Osteoblast (primary cell): Measurements from ENCODE around the gene APOL5. TPM values are rescaled to one million over a fixed set of nuclear protein-coding genes. Genes with fewer than 3 reads are reported as not detected.

Source experiments
- DNase-seq: peaks from one replicate; pipeline ENCODE4 v3.0.0; 2011; ENCODE audit warnings: low spot score, mixed read lengths; ENCODE audit not compliant: insufficient read length; ENCODE audit errors: missing footprints
- H2AFZ ChIP-seq: 2 replicates; pipeline ENCODE4 v1.6.0; 2011; ENCODE audit warnings: mild to moderate bottlenecking, low read length
- H3K27ac ChIP-seq: 2 replicates; pipeline ENCODE4 v1.5.1; 2011; ENCODE audit warnings: mild to moderate bottlenecking, low read depth, low read length, moderate library complexity
- H3K27me3 ChIP-seq: 2 replicates; pipeline ENCODE4 v1.6.0; 2012; ENCODE audit warnings: mild to moderate bottlenecking, control low read depth, inconsistent platforms, low read length, moderate library complexity; ENCODE audit not compliant: insufficient read depth
- H3K36me3 ChIP-seq: 2 replicates; pipeline ENCODE4 v1.5.1; 2011; ENCODE audit warnings: mild to moderate bottlenecking, low read length, control low read depth, moderate library complexity; ENCODE audit not compliant: insufficient read depth
- H3K4me1 ChIP-seq: 2 replicates; pipeline ENCODE4 v1.5.1; 2011; ENCODE audit warnings: mild to moderate bottlenecking, low read length, control low read depth, moderate library complexity; ENCODE audit not compliant: insufficient read depth
- H3K4me2 ChIP-seq: 2 replicates; pipeline ENCODE4 v1.6.0; 2011; ENCODE audit warnings: mild to moderate bottlenecking, low read length; ENCODE audit not compliant: insufficient read depth
- H3K4me3 ChIP-seq: fragments of 200-600 bp; sonication (generic); 3 replicates; pipeline ENCODE4 v1.5.1; 2012; ENCODE audit warnings: mild to moderate bottlenecking, low read length, inconsistent platforms; ENCODE audit not compliant: insufficient read depth
- H3K79me2 ChIP-seq: 2 replicates; pipeline ENCODE4 v1.6.0; 2012; ENCODE audit warnings: mild to moderate bottlenecking, low read length, control low read depth, inconsistent platforms; ENCODE audit not compliant: insufficient read depth
- H3K9me3 ChIP-seq: 2 replicates; pipeline ENCODE4 v1.5.1; 2011; ENCODE audit warnings: low read depth, low read length, control low read depth
- H4K20me1 ChIP-seq: 2 replicates; pipeline ENCODE4 v1.6.0; 2012; ENCODE audit warnings: mild to moderate bottlenecking, low read length, control low read depth; ENCODE audit not compliant: insufficient read depth
- total RNA-seq: library from RNA; depleted of rRNA; stranded (reverse); fragments of >200 nt; gene quantifications from 2 replicates; pipeline ENCODE4 v1.2.3, GENCODE V29; 2012
- TF ChIP-seq, protein P1 (sequence below): IDR thresholded peaks from 2 replicates; pipeline ENCODE4 v1.5.1; 2011; ENCODE audit warnings: mild to moderate bottlenecking, low read depth, low read length, moderate library complexity; ENCODE audit errors: extremely low read depth

Gene APOL5
- total RNA-seq, 1 donor: not detected

DNA sequence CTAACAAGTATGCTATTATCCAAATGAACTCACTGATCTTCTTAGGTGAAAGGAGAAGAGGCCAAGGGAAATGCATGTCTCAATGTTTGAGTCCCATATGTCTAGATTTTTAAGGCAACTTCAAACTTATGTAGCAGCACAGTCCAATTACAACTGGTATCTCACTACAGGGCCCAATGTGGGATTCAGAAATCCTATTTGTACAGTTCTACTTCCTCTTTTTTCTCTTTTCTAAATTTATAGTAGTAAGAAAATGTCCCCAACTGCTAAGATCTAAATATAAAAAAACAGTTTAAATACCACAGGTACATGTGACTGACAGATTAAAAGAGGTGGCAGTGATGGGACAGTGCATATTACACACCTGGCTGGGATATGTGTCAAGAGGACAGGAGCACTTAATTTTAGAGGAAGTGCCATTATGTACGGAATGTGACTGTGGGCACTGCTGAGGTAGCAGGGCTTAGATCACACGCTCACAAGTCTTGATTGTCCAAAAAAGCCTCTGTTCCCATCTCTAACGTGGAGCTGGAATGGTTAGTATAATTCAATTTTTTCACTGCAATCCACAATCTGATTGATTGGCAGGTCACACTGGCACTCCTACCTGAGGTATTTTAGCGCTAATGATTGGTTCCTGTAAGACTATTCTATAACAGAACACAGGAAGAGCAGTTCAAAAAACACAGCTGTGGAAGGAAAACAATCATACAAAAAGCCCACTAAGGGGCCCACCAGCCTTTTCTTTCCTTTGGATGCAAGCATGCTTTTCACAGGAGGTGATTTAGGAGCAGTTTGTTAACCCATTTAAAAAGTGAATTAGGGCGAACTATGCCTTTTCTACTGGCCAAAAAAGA is 34.6 kb downstream of the APOL5 start:
- Histone ChIP-seq H3K27ac (no peak overlapping the region), H3K9me3 (no peaks in the 10 kb centered on the region), H4K20me1 (peaks cover 5% of the 10 kb centered on the region), H3K4me1 (peaks cover 18% of the 10 kb centered on the region), H2AFZ (no peak overlapping the region), H3K4me2 (no peak overlapping the region), H3K36me3 (peaks cover 20% of the 10 kb centered on the region), H3K27me3 (no peaks in the 10 kb centered on the region), H3K4me3 (no peak overlapping the region), H3K79me2 (peaks cover 5% of the 10 kb centered on the region)
- no peak for DNase-seq
- TF ChIP-seq, protein P1, sequence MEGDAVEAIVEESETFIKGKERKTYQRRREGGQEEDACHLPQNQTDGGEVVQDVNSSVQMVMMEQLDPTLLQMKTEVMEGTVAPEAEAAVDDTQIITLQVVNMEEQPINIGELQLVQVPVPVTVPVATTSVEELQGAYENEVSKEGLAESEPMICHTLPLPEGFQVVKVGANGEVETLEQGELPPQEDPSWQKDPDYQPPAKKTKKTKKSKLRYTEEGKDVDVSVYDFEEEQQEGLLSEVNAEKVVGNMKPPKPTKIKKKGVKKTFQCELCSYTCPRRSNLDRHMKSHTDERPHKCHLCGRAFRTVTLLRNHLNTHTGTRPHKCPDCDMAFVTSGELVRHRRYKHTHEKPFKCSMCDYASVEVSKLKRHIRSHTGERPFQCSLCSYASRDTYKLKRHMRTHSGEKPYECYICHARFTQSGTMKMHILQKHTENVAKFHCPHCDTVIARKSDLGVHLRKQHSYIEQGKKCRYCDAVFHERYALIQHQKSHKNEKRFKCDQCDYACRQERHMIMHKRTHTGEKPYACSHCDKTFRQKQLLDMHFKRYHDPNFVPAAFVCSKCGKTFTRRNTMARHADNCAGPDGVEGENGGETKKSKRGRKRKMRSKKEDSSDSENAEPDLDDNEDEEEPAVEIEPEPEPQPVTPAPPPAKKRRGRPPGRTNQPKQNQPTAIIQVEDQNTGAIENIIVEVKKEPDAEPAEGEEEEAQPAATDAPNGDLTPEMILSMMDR: no peak

- Histone ChIP-seq H3K4me2 (no peak overlapping the region), H3K27me3 (no peaks in the 10 kb centered on the region), H2AFZ (no peak overlapping the region), H3K4me1 (peaks cover 13% of the 10 kb centered on the region), H3K4me3 (no peak overlapping the region), H3K36me3 (peaks cover 20% of the 10 kb centered on the region), H3K9me3 (no peaks in the 10 kb centered on the region), H3K79me2 (peaks cover 5% of the 10 kb centered on the region), H4K20me1 (peaks cover 5% of the 10 kb centered on the region), H3K27ac (no peak overlapping the region)
- DNase-seq: no peak
- TF ChIP-seq, protein P1: no peak
Measured at GRCh38 chr22:35752863-35753189, 35.2 kb downstream of the APOL5 start.

DNA sequence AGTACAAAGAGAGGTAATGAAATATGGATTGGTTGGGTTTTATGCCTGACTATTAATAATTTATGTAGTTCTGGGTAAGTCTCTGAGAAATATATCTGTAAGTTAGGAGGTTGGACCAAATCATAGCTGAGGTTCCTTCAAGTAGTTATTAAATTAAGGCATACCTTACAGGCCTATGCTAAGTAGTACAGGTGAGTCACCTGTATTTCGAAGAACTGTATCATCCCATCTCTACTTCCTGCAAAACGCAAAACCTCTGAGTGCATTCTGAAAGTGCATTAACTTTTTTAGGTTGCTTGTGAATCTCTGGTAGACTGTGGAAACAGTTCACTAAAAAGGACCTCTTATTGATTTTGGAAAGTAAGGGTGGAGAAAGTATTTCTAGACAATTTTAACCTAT is 37.1 kb downstream of the APOL5 start:
- Histone ChIP-seq H3K27me3 (no peaks in the 10 kb centered on the region), H3K4me3 (no peak overlapping the region), H3K9me3 (no peaks in the 10 kb centered on the region), H3K4me1 (peaks cover 10% of the 10 kb centered on the region), H3K27ac (no peak overlapping the region), H3K4me2 (no peak overlapping the region), H4K20me1 (peaks cover 5% of the 10 kb centered on the region), H2AFZ (no peak overlapping the region), H3K79me2 (peaks cover 5% of the 10 kb centered on the region), H3K36me3 (peaks cover 32% of the 10 kb centered on the region)
- TF ChIP-seq, protein P1: no peak
- DNase-seq: no peak

GRCh38 chr22:35756722-35757121 is 39.0 kb downstream of the APOL5 start:
- peaks cover 2% of the 10 kb centered on the region for H3K79me2 ChIP-seq
- TF ChIP-seq, protein P1: no peak
- H2AFZ ChIP-seq: no peak overlapping the region
- no peak overlapping the region for H3K27ac ChIP-seq
- peaks cover 52% of the 10 kb centered on the region for H3K36me3 ChIP-seq
- no peaks in the 10 kb centered on the region for H3K27me3 ChIP-seq
- no peaks in the 10 kb centered on the region for H3K4me1 ChIP-seq
- no peaks in the 10 kb centered on the region for H4K20me1 ChIP-seq
- no peak for DNase-seq
- H3K4me3 ChIP-seq: no peak overlapping the region
- no peaks in the 10 kb centered on the region for H3K9me3 ChIP-seq
- no peak overlapping the region for H3K4me2 ChIP-seq
